ENCODE results near the gene PODN. TPM values are rescaled to one million over a fixed set of nuclear protein-coding genes. Genes with fewer than 3 reads are reported as not detected.

The PODN gene
- total and polyA plus RNA-seq, 2 donors (not counting 3 experiments of a cell fraction or from before 2014, with no cell fraction given): 1.3 to 1.5 TPM

DNA sequence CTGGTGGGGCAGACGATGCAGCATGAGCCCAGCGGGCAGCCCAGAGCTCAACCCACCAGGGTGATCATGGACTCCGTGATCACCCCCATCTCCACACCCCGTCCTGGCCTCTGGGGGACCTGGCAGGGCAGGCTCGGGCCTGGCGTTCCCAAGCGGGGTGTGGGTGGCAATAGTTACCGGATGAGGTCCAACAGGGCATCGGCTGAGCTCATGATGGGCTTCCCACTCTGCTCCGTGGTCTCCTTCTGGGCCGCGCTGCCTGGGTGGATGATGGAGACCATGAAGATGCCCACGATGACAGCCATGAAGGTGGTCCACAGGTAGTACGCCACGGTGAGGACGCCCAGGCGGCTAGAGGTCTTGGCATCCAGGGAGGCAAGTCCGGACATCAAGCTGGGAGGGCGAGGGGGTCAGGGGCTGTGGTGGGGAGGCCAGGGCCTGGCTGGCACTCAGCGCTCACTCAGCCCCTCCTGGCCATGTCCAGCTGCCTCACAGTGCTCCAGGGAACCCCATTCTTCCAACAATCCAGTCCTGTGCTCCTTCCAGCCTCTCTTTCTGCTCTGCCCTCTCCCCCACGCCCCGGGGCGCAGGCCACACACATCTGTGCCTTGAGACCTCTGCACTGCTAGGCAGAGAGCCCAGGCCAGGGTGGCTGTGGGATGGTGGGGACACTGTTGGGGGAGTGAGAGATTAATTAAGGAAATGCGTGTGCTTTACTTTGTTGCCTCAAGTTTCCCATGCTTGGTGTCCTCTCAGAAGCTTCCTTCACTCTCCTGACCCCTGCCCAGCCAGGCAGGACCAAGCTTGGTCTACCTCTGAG is 52.8 kb downstream of the PODN start:
- BruUV-seq (replicated peaks): no TSS peak
- FAIRE-seq (no peak), DNase-seq (ENCODE audit: low read depth, low spot score) (no peak)
- Histone ChIP-seq H3K4me3 (replicated peaks in 1 of 3; ENCODE audit: insufficient read depth in 1 of 3, low read depth in 1 of 3, low read length in 3 of 3) (no peak overlapping the region), H3K79me2 (ENCODE audit: control insufficient read depth, insufficient read depth, low read length) (no peaks in the 10 kb centered on the region), H2AFZ (ENCODE audit: low read depth, low read length) (no peak overlapping the region), H3K4me1 (ENCODE audit: control insufficient read depth, extremely low read depth, insufficient read depth, low read length) (no peaks in the 10 kb centered on the region), H3K9me1 (replicated peaks; ENCODE audit: control insufficient read depth, extremely low read depth, insufficient read depth, low read length) (no peaks in the 10 kb centered on the region), H3K9me3 (replicated peaks; ENCODE audit: control insufficient read depth, insufficient read depth, low read length) (no peaks in the 10 kb centered on the region), H3K27ac (ENCODE audit: insufficient read depth, low read depth, low read length) (no peak overlapping the region), H4K20me1 (replicated peaks; ENCODE audit: control insufficient read depth, extremely low read depth, insufficient read depth, low read length) (no peaks in the 10 kb centered on the region), H3K4me2 (ENCODE audit: insufficient read depth, low read length) (no peak overlapping the region), H3K9ac (replicated peaks; ENCODE audit: extremely low read depth, insufficient read depth, low read length) (no peak overlapping the region), H3K27me3 (ENCODE audit: control insufficient read depth in 2 of 2, insufficient read depth in 2 of 2, low read length in 2 of 2) (no peaks in the 10 kb centered on the region), H3K36me3 (ENCODE audit: control insufficient read depth in 2 of 2, extremely low read depth in 1 of 2, insufficient read depth in 2 of 2, low read length in 2 of 2) (no peaks in the 10 kb centered on the region)
- intact Hi-C loops (cut with micrococcal nuclease) (no loop called here), dilution Hi-C loops (cut with MboI; ENCODE audit: extremely low pct_ligation_motif_present, low sequenced_read_pairs) (no loop called here)
- POLR2A ChIA-PET: no interaction called here
- CTCF ChIA-PET: no interaction called here
- no peak for TF ChIP-seq FOS (IDR thresholded peaks at IDR 0.05; ENCODE audit: borderline replicate concordance, insufficient read depth, low read length)
- no peak for TF ChIP-seq EZH2 (IDR thresholded peaks at IDR 0.05; ENCODE audit: borderline replicate concordance, low read depth, low read length, severe bottlenecking)
- TF ChIP-seq GATA2 (IDR thresholded peaks at IDR 0.05; ENCODE audit: insufficient read depth, insufficient read length, low read depth, low read length): no peak
- TF ChIP-seq JUN (IDR thresholded peaks at IDR 0.05; ENCODE audit: borderline replicate concordance, insufficient read depth, insufficient read length, low read depth): no peak
- no peak for TF ChIP-seq CTCF (IDR thresholded peaks at IDR 0.05; ENCODE audit: extremely low read depth in 1 of 2, insufficient read depth in 1 of 2, low read depth in 1 of 2, low read length in 2 of 2)
- no peak for TF ChIP-seq POLR2AphosphoS5 (IDR thresholded peaks at IDR 0.05; ENCODE audit: insufficient read depth, low read depth, low read length)
- TF ChIP-seq, protein P1, sequence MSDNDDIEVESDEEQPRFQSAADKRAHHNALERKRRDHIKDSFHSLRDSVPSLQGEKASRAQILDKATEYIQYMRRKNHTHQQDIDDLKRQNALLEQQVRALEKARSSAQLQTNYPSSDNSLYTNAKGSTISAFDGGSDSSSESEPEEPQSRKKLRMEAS (IDR thresholded peaks at IDR 0.05; ENCODE audit: insufficient read depth, insufficient read length): no peak
- TF ChIP-seq MYC (IDR thresholded peaks at IDR 0.05; ENCODE audit: low read depth, low read length): no peak
- TF ChIP-seq POLR2A (IDR thresholded peaks at IDR 0.05; ENCODE audit: low read depth, low read length): no peak
